ENCODE data around the gene PALLD. TPM values are rescaled to one million over a fixed set of nuclear protein-coding genes. Genes with fewer than 3 reads are reported as not detected.

The PALLD gene
- total and polyA plus RNA-seq, 2 of the 8 experiments (the other 6 are each of a cell fraction or from before 2014, with no cell fraction given) = 10.5 to 25.0 TPM

DNA sequence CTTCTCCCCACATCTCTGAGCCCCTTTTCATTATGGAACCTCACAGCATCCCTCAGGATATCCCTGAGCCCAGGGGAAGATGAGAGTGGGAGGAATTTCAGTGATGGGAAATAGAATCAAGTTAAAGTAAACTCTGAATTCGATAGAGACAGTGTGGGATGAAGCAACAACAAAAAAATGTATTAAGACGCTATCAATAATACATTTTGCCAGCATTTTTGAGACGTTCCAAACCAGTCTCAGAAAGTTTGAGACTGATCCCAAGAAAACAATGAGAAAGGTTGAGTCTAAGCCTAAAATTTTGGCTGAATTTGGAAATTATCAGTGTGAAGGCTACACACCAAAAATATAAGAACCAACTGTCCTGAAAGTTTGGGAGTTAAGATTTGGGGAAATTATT is 317.0 kb downstream of the PALLD start:
- no peaks in the 10 kb centered on the region for H3K36me3 ChIP-seq (ENCODE audit: control insufficient read depth in 2 of 4, insufficient read depth in 4 of 4, low read length in 3 of 4)
- H4K20me1 ChIP-seq (replicated peaks in 1 of 2; ENCODE audit: control insufficient read depth in 1 of 2, insufficient read depth in 2 of 2, low read length in 2 of 2) = no peaks in the 10 kb centered on the region
- no peaks in the 10 kb centered on the region; the same call in 1 of the 2 replicates for H3K23me2 ChIP-seq (ENCODE audit: low read depth, low read length)
- ChIA-PET POLR2A (ENCODE audit: partially characterized antibody) (interaction anchor here (1.0 kb wide), 1 partner anchor 9 kb away, joined by 3 read pairs; no protein-coding TSS in a partner anchor), CTCF (ENCODE audit: partially characterized antibody) (no interaction called here)
- FAIRE-seq = no peak
- peaks cover 0 to 17% (median 12%) of the 10 kb centered on the region in 4 experiments; a peak in 4 of 7 replicates for H3K4me1 ChIP-seq (replicated peaks in 1 of 4; ENCODE audit: control insufficient read depth in 3 of 4, insufficient read depth in 4 of 4, low read length in 3 of 4)
- H3K14ac ChIP-seq (ENCODE audit: insufficient read length) = no peak overlapping the region
- H2BK5ac ChIP-seq (ENCODE audit: low read depth, low read length) = no peak overlapping the region
- no peaks in the 10 kb centered on the region for H3K79me1 ChIP-seq (ENCODE audit: low read depth, low read length)
- H4K91ac ChIP-seq (replicated peaks; ENCODE audit: insufficient read length, low read length) = no peak overlapping the region
- TF ChIP-seq TCF12 (IDR thresholded peaks at IDR 0.05; ENCODE audit: low read depth, low read length) (no peak), CEBPB (IDR thresholded peaks at IDR 0.05; ENCODE audit: low read depth, low read length) (no peak), ZNF274 (IDR thresholded peaks at IDR 0.05; ENCODE audit: borderline replicate concordance, extremely low read depth, low read length) (no peak), SIX5 (IDR thresholded peaks at IDR 0.05; ENCODE audit: low read depth, low read length) (no peak)
- TF ChIP-seq, protein P1, sequence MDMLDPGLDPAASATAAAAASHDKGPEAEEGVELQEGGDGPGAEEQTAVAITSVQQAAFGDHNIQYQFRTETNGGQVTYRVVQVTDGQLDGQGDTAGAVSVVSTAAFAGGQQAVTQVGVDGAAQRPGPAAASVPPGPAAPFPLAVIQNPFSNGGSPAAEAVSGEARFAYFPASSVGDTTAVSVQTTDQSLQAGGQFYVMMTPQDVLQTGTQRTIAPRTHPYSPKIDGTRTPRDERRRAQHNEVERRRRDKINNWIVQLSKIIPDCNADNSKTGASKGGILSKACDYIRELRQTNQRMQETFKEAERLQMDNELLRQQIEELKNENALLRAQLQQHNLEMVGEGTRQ (IDR thresholded peaks at IDR 0.05; ENCODE audit: low read length) = no peak
- H3K4me3 ChIP-seq (ENCODE audit: extremely low read depth in 1 of 4, insufficient read depth in 2 of 4, low read depth in 3 of 4, low read length in 4 of 4) = no peak overlapping the region
- H2BK120ac ChIP-seq (replicated peaks; ENCODE audit: low read depth, low read length) = no peak overlapping the region
- H3K4ac ChIP-seq (replicated peaks; ENCODE audit: insufficient read length, low read depth, low read length) = no peak overlapping the region
- H3K23ac ChIP-seq (ENCODE audit: insufficient read length) = no peak overlapping the region
- no peak overlapping the region for H3K9ac ChIP-seq (replicated peaks in 1 of 4; ENCODE audit: extremely low read depth in 1 of 4, low read depth in 3 of 4, low read length in 3 of 4)
- no peaks in the 10 kb centered on the region for H3K9me3 ChIP-seq (ENCODE audit: insufficient read depth in 2 of 2, low read depth in 1 of 2, low read length in 1 of 2)
- no peak overlapping the region for H2AFZ ChIP-seq (ENCODE audit: low read length)
- no peak overlapping the region for H2BK15ac ChIP-seq (ENCODE audit: low read length)
- no peaks in the 10 kb centered on the region for H3K79me2 ChIP-seq (ENCODE audit: control insufficient read depth in 1 of 2, insufficient read depth in 2 of 2, low read length in 2 of 2)
- H4K5ac ChIP-seq (ENCODE audit: insufficient read length, low read depth, low read length) = no peak overlapping the region
- H2BK20ac ChIP-seq (ENCODE audit: low read length) = no peak overlapping the region
- H3K56ac ChIP-seq (replicated peaks; ENCODE audit: insufficient read length, low read depth, low read length) = no peak overlapping the region
- no peak overlapping the region for H3K18ac ChIP-seq (ENCODE audit: extremely low read depth, low read length)
- no peak overlapping the region for H4K8ac ChIP-seq (ENCODE audit: extremely low read depth, insufficient read depth, low read length)
- no peak overlapping the region for H3K4me2 ChIP-seq (ENCODE audit: insufficient read depth in 1 of 2, low read depth in 2 of 2, low read length in 2 of 2)
- no peaks in the 10 kb centered on the region for H3K27me3 ChIP-seq (replicated peaks in 1 of 4; ENCODE audit: control insufficient read depth in 3 of 4, extremely low read depth in 1 of 4, insufficient read depth in 3 of 4, low read length in 3 of 4)
- H2BK12ac ChIP-seq (ENCODE audit: low read depth, low read length) = no peak overlapping the region
- 93% methylated on average over 3 of the region's 3 CpGs; no CpG with 5 or more reads in 1 of the 2 experiments for WGBS, 2 experiments (ENCODE audit: extremely low coverage in 1 of 2, insufficient coverage in 1 of 2, insufficient read length in 1 of 2, insufficient replicate concordance in 2 of 2, low coverage in 1 of 2, low lambda C conversion rate in 2 of 2, missing lambda C conversion rate in 1 of 2)
- no peak overlapping the region for H2AK5ac ChIP-seq (ENCODE audit: low read depth, low read length)
- DNase-seq (ENCODE audit: low read depth in 1 of 2, low spot score in 2 of 2) = no peak
- no peak overlapping the region for H3K27ac ChIP-seq (ENCODE audit: low read depth, low read length)

Measured in H1 (cell line).